Stimulated activated CD4-positive, alpha-beta T cell treated with anti-CD3 and anti-CD28 coated beads, Interleukin-1b, Interleukin-23, amount 100 ng/mL, for 48 hours (primary cell): ENCODE data around the gene TMEM123.
"Not testable (repeated sequence)": the region's sequence is repeated elsewhere in the genome, so short reads cannot be mapped to it uniquely, and the experiment has no call there.

ENCODE experiments used
- DNase-seq: peaks from one replicate; pipeline ENCODE4 v3.0.0-alpha.2; 2020

Gene TMEM123

DNA sequence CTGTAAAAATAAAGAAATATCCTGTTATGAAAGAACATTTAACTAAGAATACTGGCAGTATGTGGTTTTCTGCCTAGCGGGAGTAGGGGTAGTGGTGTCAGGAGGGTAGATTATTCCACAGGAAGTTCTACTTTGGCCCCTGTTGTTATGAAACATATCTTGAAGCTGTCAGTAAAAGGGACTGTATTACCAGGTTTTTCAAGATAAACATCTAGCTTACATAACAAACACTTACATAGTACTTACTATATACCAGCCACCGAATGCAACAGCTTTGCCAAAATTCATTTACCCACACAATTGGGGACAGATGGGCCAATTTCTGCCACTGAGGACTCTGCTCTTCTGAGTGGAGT is 3.7 kb downstream of the TMEM123 start:
- no peak for DNase-seq

GRCh38 chr11:102447941-102448868 is 4.4 kb downstream of the TMEM123 start:
- no peak for DNase-seq

- no peak for DNase-seq
Measured at GRCh38 chr11:102447193-102447592, 5.4 kb downstream of the TMEM123 start.

DNA sequence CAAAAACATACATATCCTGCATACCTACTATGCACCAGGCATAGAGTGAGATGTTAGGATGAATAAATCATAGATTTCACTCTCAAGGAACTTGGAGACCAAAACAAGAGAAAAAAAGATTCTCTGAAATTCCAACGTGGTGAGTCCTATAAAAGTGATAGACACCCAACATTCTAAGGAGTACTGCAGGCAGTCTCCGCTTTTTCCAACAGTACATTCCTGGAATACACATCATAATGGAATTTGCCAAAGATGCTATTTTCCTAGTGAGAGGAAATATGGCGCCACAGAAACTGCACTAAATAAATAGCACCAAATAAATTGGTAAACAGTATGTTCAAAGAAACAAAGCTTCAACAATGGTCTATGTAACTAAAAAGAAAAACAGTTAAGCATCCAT is 6.0 kb downstream of the TMEM123 start:
- DNase-seq = no peak

GRCh38 chr11:102444693-102445092 is 7.9 kb downstream of the TMEM123 start:
- DNase-seq = not testable (repeated sequence)

- DNase-seq = not testable (repeated sequence)
Measured at GRCh38 chr11:102444142-102444541, 8.4 kb downstream of the TMEM123 start.

DNA sequence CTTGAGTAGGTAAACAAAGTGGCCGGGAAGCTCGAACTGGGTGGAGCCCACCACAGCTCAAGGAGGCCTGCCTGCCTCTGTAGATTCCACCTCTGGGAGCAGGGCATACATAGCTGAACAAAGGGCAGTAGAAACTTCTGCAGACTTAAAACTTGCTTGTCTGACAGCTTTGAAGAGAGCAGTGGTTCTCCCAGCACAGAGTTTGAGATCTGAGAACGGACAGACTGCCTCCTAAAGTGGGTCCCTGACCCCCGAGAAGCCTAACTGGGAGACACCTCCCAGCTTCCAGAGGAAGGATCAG is 13.6 kb downstream of the TMEM123 start:
- not testable (repeated sequence) for DNase-seq

- peak; percentile 38 for DNase-seq
Measured at GRCh38 chr11:102438311-102439062, 14.1 kb downstream of the TMEM123 start.

DNA sequence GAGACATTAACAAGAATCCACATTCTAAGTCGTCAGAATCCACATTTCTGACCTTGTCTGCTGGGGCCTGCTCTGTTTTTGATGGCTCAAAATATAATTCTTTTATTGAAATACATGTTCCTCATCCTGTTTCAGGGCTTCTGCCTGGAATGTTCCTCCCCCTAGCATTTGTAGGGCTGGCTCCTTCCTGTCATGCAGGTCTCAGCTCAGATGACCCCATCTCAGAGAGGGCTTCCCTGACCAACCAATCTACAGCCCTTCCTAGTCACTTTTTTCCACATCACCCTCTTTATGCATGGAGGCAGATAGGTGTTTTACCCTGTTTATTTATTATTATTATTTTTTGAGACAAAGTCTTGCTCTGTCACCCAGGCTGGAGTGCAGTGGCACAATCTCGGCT is 14.8 kb downstream of the TMEM123 start:
- no peak for DNase-seq

- no peak for DNase-seq
Measured at GRCh38 chr11:102436976-102437375, 15.6 kb downstream of the TMEM123 start.

DNA sequence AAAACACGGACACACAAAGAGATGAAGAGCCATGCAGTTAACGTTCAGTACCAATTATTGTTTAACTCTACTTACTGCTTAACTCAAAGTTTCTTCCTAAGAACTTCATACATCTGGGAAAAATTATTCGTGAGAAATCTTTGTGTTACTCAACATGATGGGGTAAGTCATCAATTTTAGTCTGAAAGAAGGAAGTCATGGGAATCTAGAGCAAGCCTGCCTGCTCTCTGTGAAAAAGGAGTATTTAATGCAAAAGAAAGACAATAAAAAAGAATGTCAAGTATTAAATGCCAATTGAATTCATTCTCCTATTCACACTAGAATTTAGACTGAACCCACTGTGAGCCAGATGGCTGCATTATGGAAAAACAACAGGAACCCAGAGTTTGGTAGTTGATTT is 16.0 kb downstream of the TMEM123 start:
- DNase-seq = no peak

DNA sequence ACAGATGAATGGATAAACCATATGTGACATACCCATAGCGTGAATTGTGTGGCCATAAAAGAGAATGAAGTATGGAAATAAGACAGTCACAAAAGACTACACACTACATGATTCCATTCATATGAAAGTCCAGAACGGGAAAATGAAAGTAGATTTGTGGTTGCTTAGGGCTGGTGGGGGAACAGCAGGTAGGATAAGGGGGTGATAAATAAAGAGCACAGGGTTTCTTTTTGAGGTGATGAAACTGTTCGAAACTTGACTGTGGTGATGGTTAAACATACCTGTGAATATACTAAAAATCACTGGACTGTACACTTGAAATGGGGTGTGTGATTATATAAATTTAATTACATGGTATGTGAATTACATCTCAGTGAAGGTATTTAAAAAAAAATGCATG is 16.9 kb downstream of the TMEM123 start:
- no peak for DNase-seq

DNA sequence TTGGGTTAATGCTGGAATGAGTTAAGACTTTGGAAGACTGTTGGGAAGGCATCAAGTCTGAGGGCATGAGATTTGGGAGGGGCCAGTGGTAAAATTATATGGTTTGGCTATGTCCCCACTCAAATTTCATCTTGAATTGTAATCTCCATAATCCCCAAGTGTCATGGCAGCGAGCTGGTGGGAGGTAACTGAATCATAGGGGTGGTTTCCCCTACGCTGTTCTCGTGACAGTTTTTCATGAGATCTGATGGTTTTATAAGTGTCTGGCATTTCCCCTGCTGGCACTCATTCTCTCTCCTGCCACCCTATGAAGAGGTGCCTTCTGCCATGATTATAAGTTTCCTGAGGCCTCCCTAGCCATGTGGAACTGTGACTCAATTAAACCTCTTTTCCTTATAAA is 19.0 kb downstream of the TMEM123 start:
- not testable (repeated sequence) for DNase-seq

- DNase-seq = not testable (repeated sequence)
Measured at GRCh38 chr11:102432560-102432959, 20.0 kb downstream of the TMEM123 start.

GRCh38 chr11:102431404-102431803 is 21.2 kb downstream of the TMEM123 start:
- DNase-seq = no peak

DNA sequence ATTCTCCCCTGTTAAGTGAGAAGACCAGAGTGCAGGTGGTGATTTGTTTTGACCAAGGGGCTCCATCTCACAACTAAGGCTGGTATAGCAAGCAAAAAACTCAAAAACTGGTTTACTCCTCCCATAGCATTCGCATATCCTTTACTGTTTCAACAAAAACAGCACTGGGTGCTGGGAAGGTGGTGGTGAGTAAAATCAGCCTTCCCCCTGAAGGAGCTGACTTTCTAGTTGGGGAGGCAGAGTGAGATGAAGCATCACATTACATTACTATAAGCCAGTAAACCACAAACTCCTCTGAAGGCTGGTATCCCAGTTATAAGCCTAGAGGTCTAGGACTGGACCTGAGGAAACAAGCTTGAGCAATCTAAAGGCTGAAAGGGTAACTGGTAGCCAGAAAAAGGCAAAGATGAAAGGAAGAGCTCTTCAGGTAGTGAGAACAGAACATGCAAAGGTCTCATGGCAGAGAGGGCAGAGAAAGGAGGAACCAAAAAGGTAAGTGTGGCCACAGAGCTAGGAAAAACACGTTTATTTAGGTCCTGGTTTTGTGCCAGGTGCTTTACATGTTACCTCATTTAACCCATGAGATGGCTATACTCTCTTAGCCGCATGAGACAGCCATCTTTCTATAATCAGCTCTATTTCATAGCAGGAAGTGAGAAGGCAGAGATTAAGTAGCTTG is 22.3 kb downstream of the TMEM123 start:
- DNase-seq = peak; percentile 60

DNA sequence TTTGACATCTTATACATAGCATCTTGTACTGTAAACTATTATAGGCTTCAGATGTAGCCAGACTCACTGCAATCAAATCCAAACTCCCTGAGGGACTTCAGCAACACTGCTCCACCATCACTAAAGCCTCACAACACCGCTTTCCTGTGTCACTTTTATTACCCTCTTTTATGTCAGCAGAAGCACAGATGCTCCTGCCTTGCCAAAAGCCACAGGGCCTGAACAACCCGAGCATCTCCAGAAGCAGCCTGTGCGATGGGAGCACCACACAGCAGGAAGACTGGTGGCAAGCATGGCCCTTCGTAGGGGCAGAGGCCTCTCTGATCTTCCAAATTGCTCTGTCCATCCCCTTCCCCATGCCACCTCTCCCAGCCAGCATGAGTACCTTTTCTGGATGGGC is 22.9 kb downstream of the TMEM123 start:
- no peak for DNase-seq

GRCh38 chr11:102429226-102429625 is 23.3 kb downstream of the TMEM123 start:
- DNase-seq = no peak

DNA sequence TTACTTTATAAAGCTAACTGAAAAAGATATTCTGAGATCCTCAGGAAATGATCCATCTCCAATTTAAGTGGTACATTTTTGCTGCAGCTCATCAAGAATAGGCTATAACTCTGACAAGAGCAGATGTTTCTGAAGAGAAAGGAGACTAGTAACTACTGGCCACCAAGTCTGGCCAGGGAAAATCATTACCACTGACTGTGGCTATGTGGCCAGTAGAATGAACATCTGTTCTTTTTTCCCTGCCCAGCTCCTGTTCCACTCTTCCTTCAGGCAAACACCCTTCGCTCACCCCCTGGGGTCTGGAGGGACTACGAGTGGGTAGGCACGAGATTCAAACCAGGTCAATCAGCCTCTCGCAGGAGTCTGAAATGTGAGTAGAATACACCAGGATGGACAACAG is 23.9 kb downstream of the TMEM123 start:
- DNase-seq = no peak

GRCh38 chr11:102427068-102427467 is 25.5 kb downstream of the TMEM123 start:
- no peak for DNase-seq

DNA sequence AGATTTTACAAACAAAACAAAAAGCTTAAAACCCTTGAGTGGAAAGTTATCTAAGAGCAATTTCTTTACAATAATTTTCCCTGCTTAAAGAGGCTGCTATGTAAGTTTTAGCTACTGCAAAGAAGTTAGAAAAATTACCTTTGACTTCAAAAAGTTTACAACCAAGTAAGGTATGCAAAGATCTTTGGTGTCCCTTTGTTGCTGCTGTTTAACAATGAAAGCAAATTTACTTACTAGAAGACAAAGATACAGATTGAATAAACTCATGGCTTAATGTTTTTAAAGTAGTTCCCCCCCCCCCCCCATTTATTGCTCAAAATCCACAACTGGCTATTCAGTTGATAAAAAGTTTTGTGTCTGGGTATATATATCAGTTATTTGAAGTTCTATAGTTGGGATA is 26.0 kb downstream of the TMEM123 start:
- no peak for DNase-seq

DNA sequence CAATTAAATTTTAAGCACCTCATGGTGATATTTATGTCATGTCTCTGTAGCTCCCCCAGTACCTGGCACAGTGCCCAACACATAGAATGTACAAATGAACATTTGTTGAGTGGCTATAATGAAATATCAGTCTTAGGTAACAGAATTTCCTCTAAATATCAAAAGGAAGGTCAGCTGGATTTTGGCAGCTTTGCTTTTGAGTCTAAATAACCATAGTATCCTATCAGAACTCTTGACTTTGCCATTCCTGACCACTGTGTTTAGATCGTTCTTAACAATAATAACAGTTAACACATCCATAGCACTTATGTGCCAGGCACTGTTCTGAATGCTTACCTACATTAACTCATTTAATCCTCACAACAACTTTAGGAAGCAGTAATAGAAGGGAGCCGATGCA is 26.6 kb downstream of the TMEM123 start:
- no peak for DNase-seq

GRCh38 chr11:102423936-102424335 is 28.6 kb downstream of the TMEM123 start:
- no peak for DNase-seq
